Astrocyte of the cerebellum (primary cell): ENCODE data around the gene SYMPK.

Source experiments
- DNase-seq: peaks from one replicate; pipeline ENCODE4 v3.0.0-alpha.2; 2011; ENCODE audit warnings: low read depth
- H3K4me3 ChIP-seq: 2 replicates; pipeline ENCODE4 v1.5.1; 2011; ENCODE audit warnings: mild to moderate bottlenecking, low read depth, low read length, moderate library complexity
- in situ Hi-C: cut with HindIII; loops from 2 replicates; pipeline ENCODE4 v1.10.0; 2017; ENCODE audit warnings: low sequenced_read_pairs
- TF ChIP-seq, protein P1 (sequence below): IDR thresholded peaks from 2 replicates; pipeline ENCODE4 v1.5.1; 2012; ENCODE audit warnings: low read length, low read depth, moderate library complexity, mild to moderate bottlenecking; ENCODE audit errors: missing control alignments

SYMPK gene

DNA sequence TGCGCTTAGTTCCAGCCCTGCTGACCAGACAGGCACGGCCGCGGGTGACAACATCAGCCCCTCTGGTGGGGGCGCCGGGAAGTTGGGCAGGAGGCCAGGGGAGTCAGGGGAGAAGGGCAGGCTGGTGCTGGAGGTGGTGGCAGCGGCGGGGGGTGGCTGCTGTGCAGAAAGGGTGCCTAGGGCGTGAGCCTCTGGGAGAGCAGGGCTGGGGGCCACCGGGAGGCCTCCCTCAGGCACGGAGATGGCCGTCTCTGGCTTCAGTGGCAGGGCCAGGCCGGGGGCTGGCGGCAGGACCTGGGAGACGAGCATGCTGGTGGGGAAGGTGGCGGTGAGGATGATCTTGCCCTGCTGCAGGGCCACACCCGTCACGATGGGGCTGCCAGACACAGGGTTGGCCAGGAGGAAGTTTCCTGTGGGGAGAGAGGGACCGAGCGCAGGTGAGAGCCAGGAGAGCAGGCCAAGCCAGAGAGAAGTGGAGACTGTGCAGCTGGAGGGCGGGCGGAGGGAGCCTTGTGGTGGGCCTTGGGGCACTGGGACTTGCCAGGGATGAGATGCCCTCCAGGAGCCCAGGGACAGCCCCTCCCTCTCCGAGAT is 97.1 kb downstream of the SYMPK start:
- no peak overlapping the region for H3K4me3 ChIP-seq
- in situ Hi-C loops, result no loop called here
- no peak for DNase-seq
- TF ChIP-seq, protein P1, sequence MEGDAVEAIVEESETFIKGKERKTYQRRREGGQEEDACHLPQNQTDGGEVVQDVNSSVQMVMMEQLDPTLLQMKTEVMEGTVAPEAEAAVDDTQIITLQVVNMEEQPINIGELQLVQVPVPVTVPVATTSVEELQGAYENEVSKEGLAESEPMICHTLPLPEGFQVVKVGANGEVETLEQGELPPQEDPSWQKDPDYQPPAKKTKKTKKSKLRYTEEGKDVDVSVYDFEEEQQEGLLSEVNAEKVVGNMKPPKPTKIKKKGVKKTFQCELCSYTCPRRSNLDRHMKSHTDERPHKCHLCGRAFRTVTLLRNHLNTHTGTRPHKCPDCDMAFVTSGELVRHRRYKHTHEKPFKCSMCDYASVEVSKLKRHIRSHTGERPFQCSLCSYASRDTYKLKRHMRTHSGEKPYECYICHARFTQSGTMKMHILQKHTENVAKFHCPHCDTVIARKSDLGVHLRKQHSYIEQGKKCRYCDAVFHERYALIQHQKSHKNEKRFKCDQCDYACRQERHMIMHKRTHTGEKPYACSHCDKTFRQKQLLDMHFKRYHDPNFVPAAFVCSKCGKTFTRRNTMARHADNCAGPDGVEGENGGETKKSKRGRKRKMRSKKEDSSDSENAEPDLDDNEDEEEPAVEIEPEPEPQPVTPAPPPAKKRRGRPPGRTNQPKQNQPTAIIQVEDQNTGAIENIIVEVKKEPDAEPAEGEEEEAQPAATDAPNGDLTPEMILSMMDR, result no peak
